Measurements from ENCODE around the gene THY1.
"Not testable (repeated sequence)": the region's sequence is repeated elsewhere in the genome, so short reads cannot be mapped to it uniquely, and the experiment has no call there.

THY1 gene

DNA sequence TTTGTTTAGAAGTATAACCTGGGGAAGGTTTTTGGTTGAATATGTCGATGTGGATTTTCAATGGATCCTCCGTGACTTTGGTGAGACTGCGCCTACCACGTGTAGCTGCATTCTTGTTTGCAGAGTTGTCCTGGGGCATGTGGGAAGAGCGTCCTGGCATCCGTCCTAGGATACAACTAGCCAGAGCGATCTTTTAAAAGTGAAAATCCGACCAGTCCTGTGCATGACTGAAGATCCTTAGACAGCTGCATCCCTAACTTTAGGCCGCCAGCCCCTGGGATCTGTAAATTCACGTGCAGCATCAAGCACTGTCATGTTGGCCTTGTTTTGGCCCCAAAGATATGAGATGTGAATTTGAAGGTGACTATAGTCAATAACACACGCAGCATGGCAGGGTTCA, 22.4 kb upstream of the THY1 start:
- no peak for DNase-seq

DNA sequence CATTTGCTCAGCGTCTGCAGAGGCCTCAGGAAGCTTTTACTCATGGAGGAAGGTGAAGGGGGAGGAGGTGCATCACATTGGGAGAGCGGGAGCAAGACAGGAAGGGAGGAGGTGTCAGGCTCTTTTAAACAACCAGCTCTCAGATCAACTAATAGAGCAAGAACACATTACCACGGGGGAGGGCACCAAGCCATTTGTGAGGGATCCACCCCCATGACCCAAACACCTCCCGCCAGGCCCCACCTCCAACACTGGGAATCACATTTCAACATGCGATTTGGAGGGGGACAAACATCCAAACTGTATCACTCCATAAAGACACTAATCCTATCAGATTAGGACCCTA, 18.9 kb upstream of the THY1 start:
- DNase-seq = no peak

DNA sequence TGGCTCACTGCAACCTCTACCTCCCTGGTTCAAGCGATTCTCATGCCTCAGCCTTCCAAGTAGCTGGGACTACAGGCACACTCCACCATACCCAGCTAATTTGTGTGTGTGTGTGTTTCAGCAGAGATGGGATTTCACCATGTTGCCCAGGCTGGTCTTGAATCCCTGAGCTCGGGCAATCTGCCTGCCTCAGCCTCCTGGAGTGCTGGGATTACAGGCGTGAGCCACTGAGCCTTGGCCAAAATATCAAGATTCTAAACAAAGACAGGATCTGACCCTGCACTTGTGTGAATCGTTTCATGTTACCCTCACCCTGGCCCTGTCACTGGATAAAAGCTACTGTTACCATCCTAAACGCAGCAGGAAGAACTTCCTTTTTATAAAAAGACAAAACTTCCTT, 15.6 kb upstream of the THY1 start:
- no peak for DNase-seq

DNA sequence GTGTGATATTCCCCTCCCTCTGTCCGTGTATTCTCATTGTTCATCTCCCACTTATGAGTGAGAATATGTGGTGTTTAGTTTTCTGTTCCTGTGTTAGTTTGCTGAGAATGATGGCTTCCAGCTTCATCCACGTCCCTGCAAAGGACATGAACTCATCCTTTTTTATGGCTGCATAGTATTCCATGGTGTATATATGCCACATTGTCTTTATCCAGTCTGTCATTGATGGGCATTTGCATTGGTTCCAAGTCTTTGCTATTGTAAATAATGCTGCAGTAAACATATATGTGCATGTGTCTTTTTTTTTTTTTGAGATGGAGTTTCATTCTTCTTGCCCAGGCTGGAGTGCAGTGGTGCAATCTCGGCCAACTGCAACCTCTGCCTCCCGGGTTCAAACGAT, 14.5 kb upstream of the THY1 start:
- DNase-seq = not testable (repeated sequence)

- DNase-seq = no peak
Observed at GRCh38 chr11:119436711-119437110, 13.7 kb upstream of the THY1 start.

- DNase-seq = no peak
Observed at GRCh38 chr11:119436093-119436492, 13.1 kb upstream of the THY1 start.

DNA sequence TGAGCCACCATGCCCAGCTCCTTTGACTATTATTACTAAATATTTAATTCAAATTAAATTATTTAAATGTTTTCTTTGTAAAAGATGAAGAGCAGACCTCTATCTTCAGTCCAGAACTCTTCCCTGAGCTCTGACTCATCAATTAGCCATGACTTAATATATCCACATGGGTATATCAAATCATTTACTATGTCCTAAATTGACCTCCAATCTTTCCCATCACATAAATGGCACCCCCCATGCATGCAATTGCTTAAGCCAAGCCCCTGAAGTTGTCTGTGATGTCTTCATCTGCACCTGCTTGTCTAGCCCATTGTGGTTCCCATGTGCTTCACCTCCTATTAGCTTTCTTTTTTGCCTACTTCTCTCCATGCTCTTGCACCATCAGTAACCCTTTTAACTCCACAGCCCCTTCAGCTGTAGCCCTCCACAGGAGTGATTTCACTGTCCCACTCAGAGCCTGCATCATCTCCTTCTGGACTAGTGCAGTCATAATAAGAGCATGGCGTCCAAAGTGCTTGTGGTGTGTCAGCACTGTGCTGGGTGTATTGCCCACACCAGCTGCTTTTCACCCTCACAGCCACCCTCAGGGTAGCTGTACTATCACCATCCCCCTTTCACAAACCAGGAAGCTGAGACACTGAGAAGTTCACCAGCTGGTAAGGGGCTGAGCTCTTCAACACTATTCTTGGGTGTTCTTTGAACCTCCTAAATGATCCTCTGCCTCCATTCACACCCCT, 11.8 kb upstream of the THY1 start:
- no peak for DNase-seq

GRCh38 chr11:119433358-119433725, 10.4 kb upstream of the THY1 start:
- no peak for DNase-seq

DNA sequence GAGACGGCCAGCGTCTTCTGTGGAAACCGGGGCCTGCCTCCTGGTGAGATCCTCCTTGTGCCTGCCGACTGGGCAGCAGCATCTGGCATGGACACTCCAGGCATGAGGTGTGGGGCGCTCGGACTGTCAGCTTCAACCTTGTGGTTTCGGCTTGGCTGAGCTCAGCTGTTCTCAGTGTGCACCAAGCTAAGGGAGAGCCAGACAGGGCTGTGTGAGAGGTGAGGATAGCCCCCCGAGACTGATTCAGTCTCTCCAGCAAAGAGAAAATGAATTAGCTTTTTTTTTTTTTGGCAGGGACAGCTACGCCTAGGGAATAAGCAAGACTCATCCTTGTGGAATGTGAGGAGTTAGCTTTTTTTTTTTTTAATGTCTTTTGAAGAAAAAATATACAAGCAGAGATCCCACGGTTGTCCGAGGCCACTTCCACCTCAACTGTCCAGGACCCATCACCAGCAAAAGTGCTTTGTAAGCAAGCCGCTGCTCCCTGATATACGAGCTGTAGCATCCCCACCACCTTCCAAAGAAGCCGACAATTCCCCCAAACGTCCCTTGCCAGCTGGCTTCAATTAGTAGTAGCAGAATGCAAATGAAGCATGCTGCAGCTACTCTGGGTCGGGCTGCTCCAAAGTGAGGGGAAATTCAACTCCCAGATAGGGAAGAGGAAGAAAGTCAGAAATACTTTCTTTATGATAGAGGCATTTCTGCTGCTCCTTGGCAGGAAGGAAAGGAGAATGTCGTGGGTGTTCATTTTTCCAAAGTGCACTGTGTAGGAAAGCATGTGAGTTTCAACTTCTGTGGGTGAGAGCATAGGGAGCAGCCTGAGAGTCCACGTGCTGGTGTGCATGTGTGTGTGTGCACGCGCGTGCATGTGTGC, 9.7 kb upstream of the THY1 start:
- DNase-seq = no peak

GRCh38 chr11:119431523-119431922, 8.6 kb upstream of the THY1 start:
- no peak for DNase-seq

- no peak for DNase-seq
Observed at GRCh38 chr11:119427279-119427678, 4.3 kb upstream of the THY1 start.

DNA sequence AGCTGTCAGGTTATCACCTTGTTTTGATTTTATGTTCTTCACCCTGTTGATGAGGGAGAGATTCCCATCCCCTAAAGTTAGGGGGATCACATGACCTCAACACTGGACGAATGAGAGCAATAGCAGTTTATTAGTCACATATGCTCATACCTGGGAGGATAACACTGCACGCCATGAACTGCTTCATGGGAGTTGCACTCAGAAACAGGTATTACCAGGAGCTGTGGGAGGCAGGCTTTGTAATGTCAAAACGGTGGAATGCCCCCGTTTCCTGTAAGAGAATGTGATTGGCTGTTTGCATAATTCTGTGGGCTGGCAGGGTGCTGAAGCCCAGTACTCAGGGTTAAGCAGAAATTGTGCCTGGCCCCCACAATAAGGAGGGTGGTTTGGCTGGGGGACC, 3.2 kb upstream of the THY1 start:
- DNase-seq = no peak

- DNase-seq = no peak
Observed at GRCh38 chr11:119424775-119425174, 1.8 kb upstream of the THY1 start.

DNA sequence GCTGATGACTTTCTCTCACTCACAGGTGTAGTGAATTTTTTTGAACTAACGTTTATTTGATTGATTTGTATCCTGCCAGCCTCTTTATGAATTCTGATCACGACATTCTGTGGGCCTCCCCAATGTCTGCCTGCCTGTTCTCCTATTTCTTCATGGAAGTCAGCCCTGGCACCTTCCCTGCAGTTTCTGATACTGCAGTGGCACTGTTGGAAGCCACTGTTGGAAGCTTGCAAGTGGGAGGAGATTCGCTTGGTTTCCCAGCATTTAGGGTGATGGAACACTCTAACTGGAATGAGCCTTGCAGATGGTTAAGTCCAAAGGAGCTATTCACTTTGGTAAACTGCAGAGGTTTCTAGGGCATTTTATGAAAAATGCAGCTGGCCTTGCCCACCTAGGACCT, 1.3 kb upstream of the THY1 start:
- no peak for DNase-seq

DNA sequence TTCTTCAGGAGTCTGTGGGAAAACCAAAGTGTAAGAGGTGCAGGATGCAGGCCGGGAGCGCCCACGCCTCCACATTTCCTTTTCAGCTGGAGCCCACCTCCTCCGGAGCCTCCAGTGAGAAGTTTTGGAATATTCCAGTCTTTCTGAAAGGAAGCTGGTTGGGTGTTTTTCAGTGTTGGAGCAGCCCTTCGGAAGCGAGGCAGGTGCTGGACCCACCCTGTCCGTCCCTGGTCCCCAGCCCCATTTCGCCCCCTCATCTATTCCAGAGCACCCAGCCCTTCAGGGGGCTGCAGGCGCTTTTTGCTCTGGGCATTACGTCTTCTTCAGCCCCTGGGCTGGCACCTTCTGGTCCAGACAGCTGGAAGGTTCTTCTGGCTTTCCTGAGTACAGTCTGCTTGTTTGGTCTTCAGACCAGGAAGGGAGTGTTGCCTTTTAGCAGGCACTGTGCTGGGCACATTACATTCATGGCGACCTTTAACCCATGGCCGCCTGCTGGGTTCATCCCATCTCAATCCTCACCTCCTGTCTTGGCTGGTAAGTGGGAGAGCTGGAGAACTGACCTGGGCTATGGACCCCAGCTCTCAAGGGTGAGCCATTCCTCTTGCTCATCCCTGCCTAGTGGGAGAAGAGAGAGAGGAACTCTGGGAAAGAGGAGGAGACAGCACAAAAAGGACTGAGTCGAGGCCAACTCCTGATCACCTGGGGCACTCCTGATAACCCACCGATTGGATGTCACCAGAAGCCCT, 710 bp upstream of the THY1 start:
- no peak for DNase-seq

GRCh38 chr11:119421941-119422808, 797 bp downstream of the THY1 start:
- no peak for DNase-seq

- no peak for DNase-seq
Observed at GRCh38 chr11:119421351-119421750, 1.6 kb downstream of the THY1 start.

DNA sequence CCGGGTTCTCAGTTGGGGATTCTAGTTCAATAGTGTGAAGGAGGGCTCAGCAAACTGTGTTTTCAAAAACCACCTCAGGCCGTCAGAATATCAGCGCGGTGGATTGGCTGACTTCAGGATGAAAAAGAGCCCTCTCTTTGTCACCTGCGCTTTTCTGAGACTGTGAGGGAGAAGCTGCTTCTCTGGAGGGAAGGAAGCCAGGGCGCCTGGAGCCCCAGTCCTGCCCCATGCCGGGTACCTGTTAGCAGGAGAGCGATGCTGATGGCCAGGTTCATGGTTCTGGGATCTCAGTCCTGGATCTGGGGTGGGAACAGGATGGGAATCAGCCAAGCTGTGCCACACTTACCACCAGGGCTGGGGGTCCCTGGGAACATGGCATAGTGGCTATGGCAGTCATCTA, 2.3 kb downstream of the THY1 start:
- DNase-seq = no peak

GRCh38 chr11:119419834-119420492, 3.0 kb downstream of the THY1 start:
- no peak for DNase-seq

- DNase-seq = no peak
Observed at GRCh38 chr11:119419246-119419645, 3.7 kb downstream of the THY1 start.

GRCh38 chr11:119418759-119419158, 4.2 kb downstream of the THY1 start:
- DNase-seq = no peak
